HG03095 (cell line): Measurements from ENCODE around the gene FGR.

Source experiments
- ATAC-seq: cut with Tn5 transposase; IDR thresholded peaks from one replicate; pipeline ENCODE4 v1.9.1; 2021; ENCODE audit warnings: moderate library complexity; ENCODE audit not compliant: unreplicated experiment

FGR gene

GRCh38 chr1:27569506-27570291, 65.3 kb downstream of the FGR start:
- no peak for ATAC-seq

DNA sequence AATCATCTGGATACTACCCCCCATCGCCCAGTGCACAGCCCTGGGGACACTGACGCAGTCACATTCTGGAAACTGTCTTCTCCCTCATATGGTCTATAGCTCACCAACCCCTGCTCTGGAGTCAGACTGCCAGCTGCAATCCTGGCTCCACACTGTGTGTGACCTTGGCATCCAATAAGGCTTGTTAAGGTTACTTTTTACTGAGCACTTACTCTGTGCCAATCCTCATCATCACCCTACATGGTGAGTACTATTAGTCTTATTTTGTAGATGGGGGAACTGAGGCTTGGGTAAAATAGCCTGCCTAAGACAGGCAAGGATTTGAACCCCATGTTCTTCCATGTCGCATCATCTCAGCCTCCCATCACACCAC, 65.9 kb downstream of the FGR start:
- ATAC-seq = no peak

DNA sequence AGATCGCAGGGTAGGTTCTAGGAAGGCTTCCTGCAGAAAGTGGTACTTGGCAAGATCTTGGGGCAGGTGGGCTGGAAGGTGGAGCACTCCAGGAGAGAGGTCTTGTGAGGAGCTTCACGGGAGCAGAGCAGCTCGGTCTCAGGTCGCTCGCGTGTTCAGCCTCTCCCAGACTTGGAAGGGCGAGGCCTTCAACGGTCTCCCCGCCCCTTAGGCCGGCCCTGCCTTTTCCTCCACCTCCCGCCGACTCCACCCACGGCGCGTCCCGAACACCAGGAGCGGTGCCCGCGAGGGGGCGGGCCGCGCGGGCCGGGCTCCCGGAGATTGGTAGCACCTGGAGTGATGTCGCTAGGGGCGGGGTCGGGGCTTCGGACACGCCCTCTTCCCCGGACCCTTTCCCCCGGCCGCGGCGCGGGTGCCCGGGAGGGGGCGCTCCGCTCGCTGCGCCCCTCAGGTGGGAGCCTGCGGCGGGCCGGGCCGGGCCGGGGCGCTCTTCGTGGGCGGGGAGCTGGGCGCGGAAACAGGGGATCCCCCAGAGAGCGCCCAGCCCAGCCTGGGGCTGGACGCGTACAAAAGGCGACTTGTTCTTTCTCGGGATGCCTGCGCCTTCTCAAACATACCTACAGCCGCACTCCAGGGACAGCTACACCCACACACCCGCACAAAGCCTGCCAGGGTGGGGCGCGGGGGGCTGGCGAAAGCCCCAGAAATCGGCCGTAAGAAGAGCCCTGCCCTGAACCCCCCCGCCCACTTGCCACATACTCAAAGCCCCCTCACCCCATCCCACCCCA, 66.5 kb downstream of the FGR start:
- peak; percentile 82 for ATAC-seq

GRCh38 chr1:27567971-27568299, 67.0 kb downstream of the FGR start:
- ATAC-seq = no peak

DNA sequence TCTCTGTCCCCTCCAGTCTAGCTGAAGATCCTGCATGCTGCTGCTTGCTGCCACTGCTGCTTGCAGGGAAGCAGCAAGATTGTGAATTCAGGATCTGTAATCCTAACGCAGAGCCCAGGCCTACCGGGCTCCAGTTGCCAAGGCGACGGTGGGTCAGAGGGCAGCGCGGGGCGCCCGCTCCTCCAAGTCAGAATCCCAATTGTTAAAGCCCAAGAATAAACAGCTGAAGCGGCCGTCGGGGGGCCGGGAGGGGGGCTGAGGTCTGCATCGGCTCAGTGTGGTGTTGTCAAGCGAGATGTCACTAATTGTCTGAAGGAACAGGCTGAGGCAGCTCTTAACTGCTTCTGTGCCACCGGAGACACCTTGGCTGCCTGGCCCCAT, 67.8 kb downstream of the FGR start:
- no peak for ATAC-seq

DNA sequence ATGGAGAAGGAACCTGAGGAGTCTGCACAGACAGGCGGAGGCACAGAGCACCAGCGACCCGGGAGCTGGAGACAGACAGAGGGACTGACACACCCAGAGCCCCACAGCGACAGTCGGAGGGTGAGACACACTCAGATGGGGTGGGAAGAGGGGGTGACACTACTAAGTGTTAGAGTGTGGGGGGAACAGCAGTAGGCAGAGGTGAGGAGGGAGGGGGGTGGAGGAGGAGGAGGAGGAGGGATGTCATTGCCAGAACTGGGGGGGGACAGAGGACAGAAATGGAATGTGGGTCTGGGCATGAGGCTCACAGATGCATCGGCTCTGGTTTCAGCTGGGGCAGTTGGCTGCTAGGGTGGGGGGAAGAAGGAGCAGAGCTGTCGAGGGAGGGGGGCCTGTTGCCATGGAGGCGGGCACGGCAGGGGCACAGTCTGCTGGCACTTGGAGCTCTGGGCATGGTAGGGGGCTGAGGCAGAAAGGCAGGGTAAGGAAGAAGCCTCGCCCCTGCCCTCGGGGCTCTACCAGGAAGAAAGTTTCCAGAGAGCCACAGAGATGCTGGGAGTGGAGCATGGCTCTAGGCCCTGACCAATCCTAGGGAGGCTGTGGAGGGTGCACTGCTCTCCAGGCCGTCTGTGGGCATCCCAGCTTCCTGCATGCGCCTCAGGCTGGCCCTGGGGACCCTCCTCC, 68.4 kb downstream of the FGR start:
- ATAC-seq = no peak

DNA sequence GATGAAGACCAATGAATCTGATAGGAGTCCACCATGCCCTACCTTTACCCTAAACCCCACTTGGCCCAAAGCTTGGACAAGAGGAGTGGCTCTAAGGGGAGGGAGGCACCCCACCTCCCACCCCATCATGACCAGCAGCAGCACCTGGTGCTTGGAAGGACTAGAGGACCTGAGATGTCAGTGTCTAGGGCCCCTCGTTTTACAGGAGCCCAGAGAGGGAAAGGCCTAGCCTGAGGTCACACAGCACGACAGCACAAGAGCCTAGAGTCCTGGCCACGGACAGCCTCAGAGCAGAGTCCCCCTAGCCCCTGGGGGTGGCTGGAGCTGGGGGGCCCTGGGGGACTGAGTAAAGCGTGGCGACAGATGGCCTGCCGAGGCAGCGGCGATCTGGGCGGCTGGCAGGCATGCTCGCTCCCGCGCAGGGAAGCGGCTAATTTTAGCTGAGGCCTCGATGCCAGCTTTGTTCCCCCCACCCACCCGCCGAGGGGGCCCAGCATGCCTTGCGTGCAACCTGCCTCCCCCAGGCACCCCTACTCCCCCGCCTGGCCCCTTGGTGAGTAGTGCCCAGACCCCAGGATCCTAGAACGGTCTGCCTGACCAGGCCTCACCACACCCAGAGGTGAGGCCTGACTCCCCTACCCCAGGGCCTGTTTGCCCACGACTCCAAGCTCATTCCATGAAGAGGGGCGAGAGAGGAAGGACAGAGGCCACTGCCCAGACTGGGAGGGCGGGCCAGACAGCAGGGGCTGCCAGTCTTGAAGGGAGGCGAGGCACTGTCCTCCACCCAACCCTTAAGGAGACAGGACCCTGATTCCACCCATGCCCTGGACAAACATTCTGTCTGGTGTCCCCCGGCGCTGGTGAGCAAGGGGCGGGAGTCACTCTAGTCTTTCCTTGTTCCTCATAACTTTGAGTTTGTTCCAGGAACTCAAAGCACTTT, 70.0 kb downstream of the FGR start:
- no peak for ATAC-seq

- no peak for ATAC-seq
These were observed 71.2 kb downstream of the FGR start for GRCh38 chr1:27563591-27564471.

DNA sequence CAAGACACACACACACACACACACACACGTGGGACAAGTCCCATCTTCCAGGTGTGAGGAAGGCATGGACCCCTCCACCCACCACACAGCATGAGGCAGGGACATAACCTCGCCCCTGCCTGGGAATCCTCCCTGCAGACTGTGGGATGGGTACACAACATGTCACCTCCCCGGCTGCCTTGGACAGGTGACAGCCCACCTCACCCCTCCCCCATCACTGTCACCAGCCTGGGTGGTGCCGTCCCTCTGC, 71.7 kb downstream of the FGR start:
- ATAC-seq = no peak

- ATAC-seq = no peak
These were observed 72.2 kb downstream of the FGR start for GRCh38 chr1:27562534-27563340.
